Head of caudate nucleus (tissue), 42 donors: ENCODE results near the gene WT1.
"Not testable (repeated sequence)": the region's sequence is repeated elsewhere in the genome, so short reads cannot be mapped to it uniquely, and the experiment has no call there.

Experiments used
- DNase-seq, 42 donors: peaks; one replicate each; pipeline versions ENCODE4 v3.0.0 to v3.0.0-alpha.2; 2020 to 2021; ENCODE audit warnings: mixed read lengths in 7 of 42
- intact Hi-C: fragments of 100-400 bp; cut with DNase I; formaldehyde crosslinking; loops from one replicate; pipeline ENCODE4 v1.15.0; 2022

The WT1 gene

DNA sequence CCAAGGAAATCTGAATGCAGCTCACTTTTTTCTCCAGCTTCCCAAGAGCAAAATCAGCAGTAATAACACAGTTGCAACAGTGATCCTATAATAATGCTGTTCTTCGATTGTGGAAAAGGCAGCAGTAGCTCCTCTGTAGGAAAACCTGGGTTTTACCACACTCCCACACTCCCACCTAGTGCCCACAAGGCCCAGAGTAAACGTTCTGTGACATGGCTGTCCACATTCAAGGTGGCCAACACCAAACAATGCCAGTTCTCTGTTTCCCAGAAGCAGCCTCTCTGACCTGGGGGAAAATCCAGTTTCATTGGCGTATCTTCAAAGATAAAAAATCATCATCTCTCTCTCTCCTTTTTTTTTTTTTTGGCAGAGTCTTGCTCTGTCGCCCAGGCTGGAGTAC, 40.2 kb downstream of the WT1 start:
- intact Hi-C loops: no loop called here
- DNase-seq: peak in 1 of 42 donors; percentile 10

GRCh38 chr11:32392840-32393239, 42.5 kb downstream of the WT1 start:
- intact Hi-C loops: no loop called here
- no peak for DNase-seq

DNA sequence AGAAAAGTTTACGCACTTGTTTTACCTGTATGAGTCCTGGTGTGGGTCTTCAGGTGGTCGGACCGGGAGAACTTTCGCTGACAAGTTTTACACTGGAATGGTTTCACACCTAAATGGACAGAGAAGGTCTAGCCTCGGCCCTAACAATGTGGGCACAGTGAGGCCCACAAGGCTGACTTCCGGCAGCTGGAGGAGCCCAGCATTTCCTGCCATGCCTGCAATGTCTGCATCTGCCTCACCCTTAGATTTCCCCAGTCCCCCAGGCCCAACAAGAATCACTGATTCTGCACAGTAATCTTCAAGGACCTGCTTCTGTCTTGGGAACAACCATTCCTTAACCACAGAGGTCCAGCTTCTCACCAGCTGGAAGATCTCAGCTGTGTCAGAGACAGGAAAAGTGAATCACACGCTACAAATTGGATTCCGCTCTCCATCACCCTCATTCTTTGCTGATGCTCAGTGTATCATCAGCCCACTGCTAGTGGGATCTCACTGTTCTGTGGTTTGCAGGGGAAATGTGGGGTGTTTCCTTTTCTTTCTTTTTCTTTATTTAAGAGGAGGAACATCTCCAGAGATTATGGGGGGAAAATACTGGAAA, 43.3 kb downstream of the WT1 start:
- intact Hi-C loops: no loop called here
- DNase-seq: no peak

DNA sequence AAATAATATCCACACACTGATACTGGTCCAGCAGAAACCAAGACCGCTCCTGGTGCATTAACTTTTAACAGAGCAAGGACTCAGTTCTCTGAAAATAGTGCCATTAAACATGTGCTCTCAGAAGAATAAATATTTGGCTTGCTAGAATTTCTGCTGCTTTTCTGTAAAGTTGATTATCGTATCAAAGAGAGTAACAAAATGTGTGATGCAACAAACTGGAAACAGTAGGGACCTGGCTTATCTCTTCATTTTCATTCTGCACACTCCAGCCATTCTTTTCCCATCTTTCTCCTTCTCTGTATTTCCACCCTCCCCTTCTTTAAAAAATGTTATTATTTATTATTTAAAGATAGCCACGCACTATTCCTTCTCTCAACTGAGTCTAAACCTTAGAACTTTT, 43.9 kb downstream of the WT1 start:
- intact Hi-C loops: no loop called here
- DNase-seq: no peak

DNA sequence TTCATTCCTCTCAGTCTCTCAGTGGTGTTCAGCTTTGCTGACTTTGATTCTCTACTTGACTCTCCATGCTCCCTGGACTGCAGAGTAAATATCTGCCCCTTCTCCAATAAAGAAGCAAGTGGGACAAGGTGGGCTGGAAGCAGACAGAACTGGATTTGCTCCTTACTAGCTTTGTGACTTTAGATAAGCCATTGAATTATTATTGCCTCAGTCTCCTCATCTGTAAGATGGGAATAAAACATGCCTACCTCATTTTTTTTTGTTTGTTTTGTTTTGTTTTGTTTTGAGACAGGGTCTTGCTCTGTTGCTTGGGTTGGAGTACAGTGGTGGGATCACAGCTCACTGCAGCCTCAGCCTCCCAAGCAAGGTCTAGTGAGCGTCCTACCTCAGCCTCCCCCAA, 44.6 kb downstream of the WT1 start:
- intact Hi-C loops: no loop called here

DNA sequence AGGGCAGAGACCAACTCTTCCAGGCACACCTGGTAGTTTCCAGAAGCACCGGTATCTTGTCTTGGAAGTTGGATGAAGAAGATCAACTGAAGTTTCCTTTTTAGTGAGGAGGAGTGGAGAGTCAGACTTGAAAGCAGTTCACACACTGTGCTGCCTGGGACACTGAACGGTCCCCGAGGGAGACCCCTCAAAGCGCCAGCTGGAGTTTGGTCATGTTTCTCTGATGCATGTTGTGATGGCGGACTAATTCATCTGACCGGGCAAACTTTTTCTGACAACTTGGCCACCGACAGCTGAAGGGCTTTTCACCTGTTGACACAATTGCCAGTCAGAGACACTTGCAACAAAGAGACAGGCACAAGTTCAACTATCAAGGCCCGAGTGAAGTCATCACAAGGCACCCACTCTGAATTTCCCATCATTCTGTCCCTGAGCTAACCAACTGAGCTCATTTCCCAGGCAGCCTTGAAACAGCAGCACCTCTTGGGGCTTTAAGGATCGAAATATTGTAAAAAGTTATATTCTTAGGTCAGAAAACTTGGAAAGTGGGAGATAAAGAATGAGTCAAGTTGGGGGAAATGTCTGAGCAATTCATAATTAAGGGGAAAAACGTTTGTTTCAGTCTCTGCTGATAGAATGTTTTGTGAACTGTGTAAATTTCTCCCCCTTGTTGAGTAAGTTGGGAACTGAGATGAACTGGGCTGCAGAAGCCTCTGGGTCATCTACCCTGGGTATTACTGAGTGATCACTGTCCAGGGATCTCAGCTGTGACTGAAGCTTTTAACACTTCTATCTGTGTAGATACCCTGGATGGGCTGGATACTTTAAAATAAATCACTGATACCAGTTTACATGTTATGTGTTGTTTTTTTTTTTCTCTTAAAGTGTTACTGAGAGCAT, 46.2 kb downstream of the WT1 start:
- DNase-seq: no peak
- intact Hi-C loops: no loop called here

More for the DNA sequence above, 44.6 kb downstream of the WT1 start:
- DNase-seq: no peak

DNA sequence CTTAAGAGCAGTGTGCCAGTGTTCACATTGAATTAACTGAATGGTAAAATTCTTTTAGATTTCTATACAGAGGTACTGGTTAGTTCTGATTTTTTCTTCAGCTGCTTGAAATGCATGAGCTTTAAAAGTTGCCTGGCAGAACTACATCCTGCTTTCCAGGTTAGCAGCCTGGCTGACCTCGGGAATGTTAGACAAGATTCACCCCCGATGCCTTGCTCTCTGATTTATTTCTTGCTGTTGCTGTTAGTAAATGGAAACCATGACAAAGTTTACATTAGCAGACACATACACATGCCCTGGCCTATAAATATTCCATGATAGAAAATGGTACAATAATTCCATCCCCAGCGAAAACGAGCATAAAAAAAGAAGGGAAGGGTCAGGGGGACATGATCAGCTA, 47.0 kb downstream of the WT1 start:
- intact Hi-C loops: no loop called here
- no peak for DNase-seq

GRCh38 chr11:32387411-32387810, 47.9 kb downstream of the WT1 start:
- intact Hi-C loops: no loop called here
- DNase-seq: no peak

DNA sequence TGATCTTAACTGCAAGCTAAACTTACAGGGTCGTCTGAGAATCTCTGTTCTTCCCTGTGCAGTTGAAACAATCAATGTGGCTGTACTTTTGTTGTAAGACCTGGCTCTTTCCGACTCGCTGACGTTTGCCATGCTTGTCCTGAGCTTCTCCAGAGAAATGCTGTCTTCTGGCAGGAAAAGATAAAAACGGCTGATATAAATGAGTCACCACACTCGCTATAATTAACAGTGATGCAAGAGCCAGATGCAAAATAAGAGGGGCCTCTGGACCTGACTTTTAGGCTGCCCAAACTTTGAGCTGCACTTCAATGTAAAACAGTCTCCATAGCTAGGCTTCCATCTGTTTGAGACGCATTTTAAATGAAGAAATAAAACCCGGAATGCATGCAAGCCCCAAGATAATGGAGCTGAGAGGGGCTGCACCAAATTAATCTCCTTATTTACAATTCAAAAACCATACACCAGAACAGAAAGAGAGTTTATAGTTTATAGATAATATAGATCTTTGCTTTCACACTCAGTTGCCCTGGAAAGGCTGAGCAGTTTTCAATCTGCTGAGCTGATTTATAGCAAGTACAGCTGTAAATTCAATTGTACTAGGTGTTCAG, 48.5 kb downstream of the WT1 start:
- intact Hi-C loops: no loop called here
- no peak for DNase-seq

DNA sequence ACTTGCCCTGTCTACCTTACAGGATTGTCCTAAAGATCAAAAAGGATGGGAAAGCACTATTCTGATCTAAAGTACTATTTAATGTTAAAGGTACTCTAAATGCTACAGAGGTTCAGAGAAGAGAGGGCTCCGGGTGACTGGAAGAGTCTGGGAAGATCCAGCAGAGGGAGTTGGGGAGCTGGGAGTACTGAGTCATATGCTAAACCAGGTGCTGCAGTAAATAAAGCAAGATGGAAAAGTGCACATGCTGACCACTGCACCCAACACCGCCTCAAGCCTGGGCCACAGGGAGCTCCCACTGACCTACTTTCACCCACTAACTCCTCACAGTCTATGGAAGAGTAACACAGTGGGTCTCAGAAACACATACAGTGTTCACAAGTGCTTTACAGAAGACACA, 49.3 kb downstream of the WT1 start:
- intact Hi-C loops: no loop called here
- peak in 29 of 42 donors; percentile 8 to 74 (median 42) for DNase-seq

DNA sequence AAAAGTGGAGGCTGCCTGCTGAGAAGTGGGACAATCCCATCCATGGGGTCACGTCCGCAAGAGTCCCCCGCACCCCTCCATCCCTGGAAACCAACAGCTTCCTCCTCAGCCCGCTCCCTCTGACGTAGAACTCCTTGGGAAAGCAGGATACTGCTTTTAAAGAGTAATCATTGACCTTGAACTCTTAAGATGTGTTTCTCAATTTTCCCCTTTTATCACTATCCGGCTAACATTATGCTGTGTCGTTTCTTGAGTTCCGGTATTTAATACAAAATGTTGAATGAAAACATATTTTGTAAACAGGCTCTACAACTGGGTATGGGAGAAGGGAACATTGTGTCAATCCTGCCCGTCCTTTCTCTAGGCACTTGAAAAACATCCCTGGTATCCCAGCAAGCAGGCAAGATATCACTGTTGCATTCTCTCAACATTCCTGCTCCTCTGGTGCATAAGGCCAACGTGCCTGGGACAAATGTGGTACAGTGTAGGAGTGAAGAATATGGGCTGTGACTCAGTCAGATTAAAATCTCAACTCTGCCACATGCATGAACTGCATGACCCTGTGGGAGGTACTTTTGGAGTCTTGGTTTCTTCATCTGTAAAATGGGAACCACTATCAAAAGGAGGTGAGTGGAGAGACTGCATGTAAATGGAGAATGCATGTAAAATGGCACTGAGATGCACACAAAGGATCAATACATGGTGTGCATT, 52.8 kb downstream of the WT1 start:
- intact Hi-C loops: no loop called here
- DNase-seq: peak in 5 of 42 donors; percentile 3 to 29 (median 19)

GRCh38 chr11:32381179-32381578, 54.2 kb downstream of the WT1 start:
- intact Hi-C loops: no loop called here
- DNase-seq: no peak

- DNase-seq: no peak
- intact Hi-C loops: no loop called here
Measured at GRCh38 chr11:32379719-32380118, 55.6 kb downstream of the WT1 start.

- no peak for DNase-seq
- intact Hi-C loops: no loop called here
Measured at GRCh38 chr11:32375826-32376225, 59.5 kb downstream of the WT1 start.

DNA sequence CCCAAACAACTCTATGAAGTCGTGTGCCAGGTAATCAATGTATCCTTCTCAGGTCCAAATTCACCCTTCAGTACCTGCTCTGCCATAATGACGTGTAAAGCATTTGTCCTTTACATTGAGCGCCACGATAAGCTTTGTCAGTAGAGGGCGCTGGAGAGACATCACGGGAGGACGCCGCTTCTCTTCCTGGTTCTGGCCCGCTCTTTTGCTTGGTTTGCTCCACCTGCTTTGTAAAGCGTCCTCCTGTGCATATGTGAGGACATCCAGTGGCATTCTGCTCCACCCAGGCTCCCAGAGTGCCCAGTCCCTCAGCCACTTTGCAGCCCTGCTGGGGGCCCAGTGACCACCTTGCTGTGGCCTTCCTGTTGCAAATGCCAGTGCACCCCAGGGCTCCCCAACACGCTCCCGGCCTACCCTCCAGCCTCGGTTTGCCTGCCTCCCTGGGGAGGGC, 61.1 kb downstream of the WT1 start:
- no peak for DNase-seq
- intact Hi-C loops: no loop called here

GRCh38 chr11:32369987-32370386, 65.4 kb downstream of the WT1 start:
- DNase-seq, intact Hi-C loops: not testable (repeated sequence)

DNA sequence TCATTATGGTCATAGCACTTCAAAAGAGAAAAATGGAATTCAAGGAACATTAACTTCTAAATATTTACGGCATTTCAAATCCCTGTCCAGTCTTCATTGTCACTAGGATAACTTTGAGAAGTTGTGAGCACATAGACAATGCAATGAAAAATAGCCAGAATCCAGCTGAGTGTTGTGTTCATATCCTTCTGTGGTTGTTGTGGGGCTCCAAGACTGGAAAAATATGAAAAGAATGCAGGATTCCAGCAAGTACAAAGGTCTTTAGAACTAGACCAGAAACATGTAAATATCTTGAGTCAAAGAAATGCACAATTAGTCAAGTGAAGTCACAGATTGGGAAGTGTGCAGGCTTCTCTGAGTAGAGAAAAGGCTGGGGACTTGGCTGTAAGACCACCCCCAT, 68.7 kb downstream of the WT1 start:
- DNase-seq: no peak
- intact Hi-C loops: no loop called here

DNA sequence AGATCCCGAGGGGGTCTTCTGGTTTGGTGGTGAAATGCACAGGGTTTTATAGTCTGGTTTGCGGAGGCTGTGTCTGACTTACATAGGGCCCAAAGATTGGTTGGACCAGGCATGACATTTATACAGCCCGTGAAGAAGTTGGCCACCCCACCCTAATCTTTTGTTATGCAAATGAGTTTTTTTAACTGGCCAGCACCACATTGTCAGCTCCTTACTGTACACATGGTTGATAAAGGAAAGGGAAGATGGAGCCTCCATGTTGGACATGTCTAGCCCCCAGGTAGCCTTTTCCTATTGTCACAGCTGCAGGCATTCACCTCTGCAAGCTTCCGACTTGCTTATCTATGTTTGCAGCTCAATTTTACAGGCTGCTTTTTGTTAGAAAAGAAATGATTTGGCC, 70.1 kb downstream of the WT1 start:
- no peak for DNase-seq
- intact Hi-C loops: no loop called here

- intact Hi-C loops: no loop called here
- peak in 2 of 42 donors; percentile 2 to 36 for DNase-seq
Measured at GRCh38 chr11:32358729-32359128, 76.6 kb downstream of the WT1 start.

GRCh38 chr11:32353884-32354283, 81.5 kb downstream of the WT1 start:
- no peak for DNase-seq
- intact Hi-C loops: no loop called here
